Adrenal gland (tissue), 12 donors: ENCODE data around the gene MTOR. TPM values are rescaled to one million over a fixed set of nuclear protein-coding genes. Genes with fewer than 3 reads are reported as not detected.

Source experiments
- DNase-seq, 7 donors: peaks; one replicate each; pipeline ENCODE4 v3.0.0-alpha.2; 2019 to 2020
- H3K27ac ChIP-seq, 5 donors: fragments of 200-600 bp; sonication (generic) in 4 of 5; 1 replicate in 3 of 5; 2 replicates in 2 of 5; pipeline versions ENCODE4 v1.5.1 to v1.8.0; 2016 to 2020; ENCODE audit warnings: mild to moderate bottlenecking in 1 of 5
- H3K27me3 ChIP-seq: fragments of 200-600 bp; 2 replicates; pipeline ENCODE4 v1.8.0; 2021
- H3K36me3 ChIP-seq, 2 donors: fragments of 200-600 bp; replicated peaks in 1 of 2; 1 replicate in 1 of 2; 2 replicates in 1 of 2; pipeline versions ENCODE4 v1.5.1 to v1.8.0; 2018 to 2022
- H3K4me1 ChIP-seq, 2 donors: fragments of 200-600 bp; replicated peaks in 1 of 2; 1 replicate in 1 of 2; 2 replicates in 1 of 2; pipeline versions ENCODE4 v1.5.1 to v1.8.0; 2018 to 2021
- H3K4me3 ChIP-seq, 4 donors: fragments of 200-600 bp; sonication (generic) in 3 of 4; one replicate each; pipeline ENCODE4 v1.5.1; 2016 to 2018
- H3K9me3 ChIP-seq, 3 donors: fragments of 200-600 bp; sonication (generic) in 1 of 3; replicated peaks in 1 of 3; 1 replicate in 2 of 3; 2 replicates in 1 of 3; pipeline versions ENCODE4 v1.5.1 to v1.8.0; 2016 to 2021
- CTCF ChIP-seq, 6 experiments: fragments of 450-650 bp in 4 of 6; fragments of 200-600 bp in 2 of 6; sonication (generic) in 1 of 6; IDR thresholded peaks; 1 replicate in 5 of 6; 2 replicates in 1 of 6; pipeline versions ENCODE4 v1.5.1 to v1.8.0; 2016 to 2021; ENCODE audit warnings: antibody characterized with exemption in 6 of 6, mild to moderate bottlenecking in 2 of 6, moderate library complexity in 1 of 6
- POLR2A ChIP-seq, 2 donors: fragments of 450-650 bp; IDR thresholded peaks; one replicate each; pipeline ENCODE4 v1.6.1; 2017; ENCODE audit warnings: antibody characterized with exemption in 2 of 2, mild to moderate bottlenecking in 2 of 2, moderate library complexity in 1 of 2
- WGBS, 4 donors: extraction: QIAGEN DNeasy Blood & Tissue Kit in 2 of 4; methylation state at CpG; one replicate each; pipeline versions ENCODE4 v1.1.5 to v1.1.7; 2013 to 2017; 5-methylcytosine and 5-hydroxymethylcytosine counted together
- intact Hi-C, 2 donors: fragments of 100-400 bp; cut with DNase I; formaldehyde crosslinking; loops; one replicate each; pipeline versions ENCODE4 v1.14.1 to v1.15.0; 2022 to 2023
- polyA plus RNA-seq, 3 donors: library from polyadenylated mRNA; stranded (reverse); fragments of 200-250 nt in 2 of 3; fragments of 350-450 nt in 1 of 3; fragmentation: Illumina TruSeq in 1 of 3; extraction: RNeasy Lipid Tissue Mini Kit (QIAGEN cat#74804) in 1 of 3; gene quantifications; one replicate each; pipeline ENCODE4 v1.2.3, GENCODE V29; 2013 to 2014
- total RNA-seq, 9 donors: library from RNA; depleted of rRNA in 4 of 9; stranded (reverse); fragments of >200 nt in 4 of 9; fragments of 120-200 nt in 1 of 9; fragmentation: NEBNext Ultra II Directional in 1 of 9; extraction: Animal tissue kit (Norgen Biotek cat#: 25700) in 1 of 9; gene quantifications; one replicate each; pipeline versions ENCODE4 v1.1.0 to v1.2.4, GENCODE V29; 2013 to 2023
- donor health status: healthy with polysubstance abuse.
- donor health status: Bipolar disorder and iron deficiency.
- donor health status: DM: yes; HTN: yes; CAD: no.
- donor health status: DM: no; HTN: no; CAD: no.
- donor health status: DM: no; HTN: no; CAD: no.
- donor health status: DM: yes; HTN: yes; CAD: no.

Gene MTOR
- total and polyA plus RNA-seq, 12 donors: 21.4 to 45.3 (median 33.4) TPM

- Histone ChIP-seq H3K36me3 (peaks cover 0 to 26% of the 10 kb centered on the region in 2 donors), H3K27me3 (no peaks in the 10 kb centered on the region), H3K4me3 (no peak within 1 kb of the TSS), H3K4me1 (peaks cover 0 to 12% of the 10 kb centered on the region in 2 donors), H3K27ac (no peak within 1 kb of the TSS), H3K9me3 (no peaks in the 10 kb centered on the region)
- 84 to 92% (median 87%) methylated on average over 8 of the region's 8 CpGs for WGBS, 4 donors
- DNase-seq: no peak
- TF ChIP-seq CTCF (IDR thresholded peaks at IDR 0.05) (no peak), POLR2A (IDR thresholded peaks at IDR 0.05) (no peak)
- intact Hi-C loops: no loop called here
Observed at GRCh38 chr1:11188858-11189451, 73.4 kb downstream of the MTOR start, which contains the start of gene ANGPTL7. TSS of gene ANGPTL7 (plus strand) at chr1:11189355. CDS start at chr1:11189580, 225 bp downstream.

GRCh38 chr1:11188381-11188780 lies 74.0 kb downstream of the MTOR start:
- TF ChIP-seq POLR2A (IDR thresholded peaks at IDR 0.05): no peak
- TF ChIP-seq CTCF (IDR thresholded peaks at IDR 0.05): no peak
- intact Hi-C loops: no loop called here
- no peak overlapping the region for H3K27ac ChIP-seq
- peaks cover 0 to 20% of the 10 kb centered on the region in 2 donors for H3K36me3 ChIP-seq
- H3K4me3 ChIP-seq: no peak overlapping the region
- H3K9me3 ChIP-seq: no peaks in the 10 kb centered on the region
- no peaks in the 10 kb centered on the region for H3K27me3 ChIP-seq
- peaks cover 0 to 12% of the 10 kb centered on the region in 2 donors for H3K4me1 ChIP-seq
- WGBS, 4 donors: 86 to 95% (median 88%) methylated on average over 1 of the region's 1 CpG
- DNase-seq: no peak

GRCh38 chr1:11187931-11188330 lies 74.4 kb downstream of the MTOR start:
- Histone ChIP-seq H3K27me3 (no peaks in the 10 kb centered on the region), H3K4me1 (peaks cover 0 to 12% of the 10 kb centered on the region in 2 donors), H3K27ac (no peak overlapping the region), H3K4me3 (no peak overlapping the region), H3K9me3 (no peaks in the 10 kb centered on the region), H3K36me3 (peaks cover 0 to 16% of the 10 kb centered on the region in 2 donors)
- 86 to 100% (median 92%) methylated on average over 2 of the region's 2 CpGs for WGBS, 4 donors
- intact Hi-C loops: no loop called here
- no peak for DNase-seq
- TF ChIP-seq POLR2A (IDR thresholded peaks at IDR 0.05) (no peak), CTCF (IDR thresholded peaks at IDR 0.05) (no peak)

GRCh38 chr1:11187494-11187893 lies 74.9 kb downstream of the MTOR start:
- intact Hi-C loops: no loop called here
- no peaks in the 10 kb centered on the region for H3K27me3 ChIP-seq
- H3K4me3 ChIP-seq: no peak overlapping the region
- no peak overlapping the region for H3K27ac ChIP-seq
- no peak for DNase-seq
- 70 to 79% (median 76%) methylated on average over 2 of the region's 2 CpGs for WGBS, 4 donors
- no peaks in the 10 kb centered on the region for H3K9me3 ChIP-seq
- H3K4me1 ChIP-seq: peaks cover 0 to 12% of the 10 kb centered on the region in 2 donors
- peaks cover 0 to 12% of the 10 kb centered on the region in 2 donors for H3K36me3 ChIP-seq
- TF ChIP-seq CTCF (IDR thresholded peaks at IDR 0.05) (no peak), POLR2A (IDR thresholded peaks at IDR 0.05) (no peak)
